B cell (primary cell): Measurements from ENCODE around the gene DAP. TPM values are rescaled to one million over a fixed set of nuclear protein-coding genes. Genes with fewer than 3 reads are reported as not detected.

ENCODE experiments used
- ATAC-seq: fragments of 200-7000 bp; cut with Tn5 transposase; one replicate; pipeline ENCODE4 v1.10.0; 2021; ENCODE audit warnings: low read depth, mild to moderate bottlenecking, moderate number of reproducible peaks, moderate library complexity
- CTCF ChIA-PET: fragments of 350-600 bp; sonication (Branson Sonifier 250); formaldehyde crosslinking; loops from one replicate; lab custom pipeline; 2021; ENCODE audit warnings: antibody characterized with exemption, inconsistent platforms; lab: Charles Lee
- POLR2A ChIA-PET: fragments of 350-600 bp; sonication (Branson Sonifier 250); formaldehyde crosslinking; loops from one replicate; lab custom pipeline; 2021; ENCODE audit warnings: antibody characterized with exemption; lab: Charles Lee
- DNase-seq: peaks from one replicate; pipeline ENCODE4 v3.0.0; 2013
- H2AFZ ChIP-seq: 2 replicates; pipeline ENCODE4 v1.6.1; 2012; ENCODE audit warnings: mild to moderate bottlenecking, low read depth, low read length; ENCODE audit not compliant: insufficient read depth, poor library complexity, severe bottlenecking
- H3K27ac ChIP-seq, 2 donors: 1 replicate in 1 of 2; 2 replicates in 1 of 2; pipeline ENCODE4 v1.5.1; 2012 to 2013; ENCODE audit warnings: low read length in 2 of 2, mild to moderate bottlenecking in 2 of 2, moderate library complexity in 1 of 2
- H3K27me3 ChIP-seq, 4 experiments: fragments of 200-600 bp in 1 of 4; sonication (generic) in 1 of 4; replicated peaks in 1 of 4; 1 replicate in 2 of 4; 2 replicates in 2 of 4; pipeline versions ENCODE4 v1.6.1 to v1.7.0; 2013 to 2016; ENCODE audit warnings: low read length in 3 of 4, mild to moderate bottlenecking in 2 of 4, mixed read lengths in 1 of 4, moderate library complexity in 1 of 4; ENCODE audit not compliant: insufficient read depth in 4 of 4, control insufficient read depth in 3 of 4; ENCODE audit errors: control extremely low read depth in 1 of 4
- H3K36me3 ChIP-seq, 2 experiments: replicated peaks in 1 of 2; 1 replicate in 1 of 2; 2 replicates in 1 of 2; pipeline versions ENCODE4 v1.6.1 to v1.7.1; 2013; ENCODE audit warnings: low read length in 1 of 2; ENCODE audit not compliant: insufficient read depth in 2 of 2, control insufficient read depth in 1 of 2; ENCODE audit errors: control extremely low read depth in 1 of 2, extremely low read depth in 1 of 2
- H3K4me1 ChIP-seq, 2 donors: fragments of 200-600 bp in 1 of 2; sonication (generic) in 1 of 2; 1 replicate in 1 of 2; 2 replicates in 1 of 2; pipeline versions ENCODE4 v1.5.1 to v1.6.1; 2013 to 2017; ENCODE audit warnings: low read length in 2 of 2; ENCODE audit not compliant: control insufficient read depth in 2 of 2, insufficient read depth in 2 of 2
- H3K4me2 ChIP-seq: replicated peaks from 2 replicates; pipeline ENCODE3; 2012; ENCODE audit warnings: mild to moderate bottlenecking, low read depth, low read length; ENCODE audit not compliant: poor library complexity, severe bottlenecking
- H3K4me3 ChIP-seq, 5 experiments: fragments of 200-600 bp in 1 of 5; sonication (generic) in 1 of 5; 1 replicate in 3 of 5; 2 replicates in 2 of 5; pipeline versions ENCODE4 v1.5.1 to v1.7.0; 2011 to 2016; ENCODE audit warnings: low read length in 4 of 5, mild to moderate bottlenecking in 4 of 5, low read depth in 2 of 5, control low read depth in 1 of 5, moderate library complexity in 1 of 5; ENCODE audit not compliant: insufficient read depth in 1 of 5; ENCODE audit errors: control extremely low read depth in 1 of 5, extremely low read depth in 1 of 5
- H3K79me2 ChIP-seq: fragments of 200-600 bp; sonication (generic); one replicate; pipeline ENCODE4 v1.6.0; 2016; ENCODE audit warnings: low read length; ENCODE audit not compliant: control insufficient read depth, insufficient read depth
- H3K9ac ChIP-seq: fragments of 200-600 bp; sonication (generic); 2 replicates; pipeline ENCODE4 v1.6.1; 2017; ENCODE audit warnings: mild to moderate bottlenecking, low read length, moderate library complexity
- H3K9me3 ChIP-seq, 3 donors: one replicate each; pipeline versions ENCODE4 v1.6.1 to v1.7.1; 2013; ENCODE audit warnings: low read length in 2 of 3; ENCODE audit not compliant: control insufficient read depth in 2 of 3, insufficient read depth in 1 of 3; ENCODE audit errors: control extremely low read depth in 1 of 3
- H4K20me1 ChIP-seq: 2 replicates; pipeline ENCODE4 v1.6.0; 2012; ENCODE audit warnings: mild to moderate bottlenecking, low read length; ENCODE audit not compliant: insufficient read depth, control insufficient read depth, poor library complexity, severe bottlenecking
- H3K27ac Mint-ChIP-seq: one replicate; pipeline ENCODE4 v1.8.0; 2021; ENCODE audit warnings: mixed read lengths
- H3K27me3 Mint-ChIP-seq: one replicate; pipeline ENCODE4 v1.8.0; 2021; ENCODE audit warnings: mixed read lengths
- H3K4me1 Mint-ChIP-seq: one replicate; pipeline ENCODE4 v1.8.0; 2021; ENCODE audit warnings: mixed read lengths
- H3K4me3 Mint-ChIP-seq: one replicate; pipeline ENCODE4 v1.8.0; 2021; ENCODE audit warnings: mixed read lengths
- H3K9me3 Mint-ChIP-seq: one replicate; pipeline ENCODE4 v1.8.0; 2022; ENCODE audit warnings: mixed read lengths; ENCODE audit not compliant: insufficient read depth
- CTCF ChIP-seq: fragments of 200-600 bp; IDR thresholded peaks from one replicate; pipeline ENCODE4 v1.8.0; 2022; ENCODE audit warnings: antibody characterized with exemption, mild to moderate bottlenecking
- EZH2 ChIP-seq: IDR thresholded peaks from 2 replicates; pipeline ENCODE4 v1.6.1; 2012; ENCODE audit warnings: borderline replicate concordance, low read depth, mild to moderate bottlenecking, moderate library complexity, low read length; ENCODE audit not compliant: insufficient read depth, poor library complexity, severe bottlenecking
- WGBS: methylation state at CpG from one replicate; pipeline ENCODE4 v1.1.5; 2013; ENCODE audit warnings: missing lambda C conversion rate; ENCODE audit not compliant: insufficient coverage; 5-methylcytosine and 5-hydroxymethylcytosine counted together
- intact Hi-C: fragments of 100-400 bp; cut with micrococcal nuclease; formaldehyde crosslinking; loops from one replicate; pipeline ENCODE4 v1.10.0; 2022
- polyA plus RNA-seq: library from polyadenylated mRNA; depleted of rRNA; stranded (reverse); fragments of >200 nt; gene quantifications from 2 replicates; pipeline ENCODE4 v1.2.3, GENCODE V29; 2012
- total RNA-seq, 2 donors: library from RNA; stranded (reverse); fragments of 120-200 nt in 1 of 2; gene quantifications; 1 replicate in 1 of 2; 2 replicates in 1 of 2; pipeline versions ENCODE4 v1.2.3 to v1.2.4, GENCODE V29; 2013 to 2022

DAP gene
- total and polyA plus RNA-seq, 2 donors (not counting 1 experiment from before 2014, with no cell fraction given) = 42.6 to 49.8 TPM

- H3K36me3 ChIP-seq = peaks cover 0 to 55% of the 10 kb centered on the region in 2 experiments
- H3K9me3 Mint-ChIP-seq = peaks cover 2% of the 10 kb centered on the region
- CTCF ChIA-PET = no interaction called here
Measured at GRCh38 chr5:10678244-10678643, 82.8 kb downstream of the DAP start.

GRCh38 chr5:10677533-10677932 is 83.5 kb downstream of the DAP start:
- ChIA-PET CTCF (no interaction called here), POLR2A (no interaction called here)
- H3K27ac Mint-ChIP-seq = no peak overlapping the region
- 100% methylated on average over 7 of the region's 7 CpGs for WGBS
- no peak for DNase-seq
- Histone ChIP-seq H2AFZ (no peak overlapping the region), H3K4me1 (no peaks in the 10 kb centered on the region), H3K27ac (no peak overlapping the region), H3K27me3 (no peaks in the 10 kb centered on the region), H3K9me3 (peaks cover 0 to 8% (median 0%) of the 10 kb centered on the region in 3 donors), H3K9ac (no peak overlapping the region), H3K36me3 (peaks cover 0 to 47% of the 10 kb centered on the region in 2 experiments), H3K4me3 (no peak overlapping the region), H4K20me1 (no peaks in the 10 kb centered on the region), H3K4me2 (no peak overlapping the region), H3K79me2 (no peaks in the 10 kb centered on the region)
- H3K4me3 Mint-ChIP-seq = no peak overlapping the region
- H3K9me3 Mint-ChIP-seq = peaks cover 2% of the 10 kb centered on the region
- intact Hi-C loops = no loop called here
- TF ChIP-seq EZH2 (no peak), CTCF (no peak)
- no peaks in the 10 kb centered on the region for H3K4me1 Mint-ChIP-seq
- H3K27me3 Mint-ChIP-seq = no peaks in the 10 kb centered on the region
- ATAC-seq = no peak

More at GRCh38 chr5:10678244-10678643, 82.8 kb downstream of the DAP start:
- Histone ChIP-seq H2AFZ (no peak overlapping the region), H3K9me3 (peaks cover 0 to 8% (median 0%) of the 10 kb centered on the region in 3 donors), H4K20me1 (no peaks in the 10 kb centered on the region), H3K9ac (no peak overlapping the region), H3K4me2 (no peak overlapping the region), H3K79me2 (no peaks in the 10 kb centered on the region), H3K27me3 (no peaks in the 10 kb centered on the region), H3K4me1 (no peaks in the 10 kb centered on the region), H3K4me3 (no peak overlapping the region), H3K27ac (no peak overlapping the region)
- no peak for DNase-seq
- Mint-ChIP-seq H3K4me3 (no peak overlapping the region), H3K27me3 (no peaks in the 10 kb centered on the region), H3K27ac (no peak overlapping the region), H3K4me1 (no peaks in the 10 kb centered on the region)
- no peak for TF ChIP-seq CTCF
- TF ChIP-seq EZH2 = no peak
- 100% methylated on average over 2 of the region's 2 CpGs for whole genome bisulfite sequencing
- no peak for ATAC-seq
- intact Hi-C loops = no loop called here
- POLR2A ChIA-PET = no interaction called here
